Measurements from ENCODE around the gene SPTSSA. TPM values are rescaled to one million over a fixed set of nuclear protein-coding genes. Genes with fewer than 3 reads are reported as not detected.
"Not testable (repeated sequence)": the region's sequence is repeated elsewhere in the genome, so short reads cannot be mapped to it uniquely, and the experiment has no call there.

SPTSSA gene
- polyA plus RNA-seq, 3 donors: 8.8 to 55.9 (median 22.3) TPM

DNA sequence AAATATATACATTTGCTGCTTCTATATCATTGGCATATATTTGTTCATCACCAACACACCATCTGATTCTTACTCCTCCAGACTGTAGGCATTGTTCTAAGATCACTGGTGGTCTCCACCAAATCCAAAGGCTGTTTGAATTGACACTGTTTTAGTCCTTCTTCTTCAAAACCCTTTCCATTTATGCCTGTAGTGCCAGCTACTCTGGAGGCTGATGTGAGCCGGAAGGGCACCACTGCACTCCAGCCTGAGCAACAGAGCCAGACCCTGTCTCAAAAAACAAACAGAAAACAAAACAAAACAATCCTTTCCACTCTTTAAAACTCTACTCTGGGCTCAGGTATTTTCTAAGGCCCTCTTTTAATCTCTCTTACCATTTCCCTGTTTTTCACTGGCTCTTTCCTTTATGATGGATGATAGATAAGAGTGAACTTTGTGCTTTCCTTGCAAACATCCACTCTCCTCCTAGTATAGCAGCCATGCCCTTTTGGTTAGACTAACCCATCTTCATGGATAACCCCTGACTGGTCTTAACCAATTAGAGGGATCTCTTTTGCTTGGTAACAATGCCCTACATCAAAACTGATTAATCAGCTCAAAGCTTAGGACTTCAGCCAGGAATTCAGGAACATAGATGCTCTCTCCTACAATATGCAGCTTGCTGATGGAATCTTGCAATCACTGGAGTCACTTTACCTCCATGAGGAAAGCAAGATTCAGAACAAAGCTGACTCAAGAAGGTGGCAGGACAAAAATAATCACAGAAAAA, 24.9 kb downstream of the SPTSSA start:
- 93 to 96% (median 94%) methylated on average over 1 of the region's 1 CpG for WGBS, 3 donors
- H3K27ac ChIP-seq (ENCODE audit: low read depth, low read length): no peak overlapping the region

DNA sequence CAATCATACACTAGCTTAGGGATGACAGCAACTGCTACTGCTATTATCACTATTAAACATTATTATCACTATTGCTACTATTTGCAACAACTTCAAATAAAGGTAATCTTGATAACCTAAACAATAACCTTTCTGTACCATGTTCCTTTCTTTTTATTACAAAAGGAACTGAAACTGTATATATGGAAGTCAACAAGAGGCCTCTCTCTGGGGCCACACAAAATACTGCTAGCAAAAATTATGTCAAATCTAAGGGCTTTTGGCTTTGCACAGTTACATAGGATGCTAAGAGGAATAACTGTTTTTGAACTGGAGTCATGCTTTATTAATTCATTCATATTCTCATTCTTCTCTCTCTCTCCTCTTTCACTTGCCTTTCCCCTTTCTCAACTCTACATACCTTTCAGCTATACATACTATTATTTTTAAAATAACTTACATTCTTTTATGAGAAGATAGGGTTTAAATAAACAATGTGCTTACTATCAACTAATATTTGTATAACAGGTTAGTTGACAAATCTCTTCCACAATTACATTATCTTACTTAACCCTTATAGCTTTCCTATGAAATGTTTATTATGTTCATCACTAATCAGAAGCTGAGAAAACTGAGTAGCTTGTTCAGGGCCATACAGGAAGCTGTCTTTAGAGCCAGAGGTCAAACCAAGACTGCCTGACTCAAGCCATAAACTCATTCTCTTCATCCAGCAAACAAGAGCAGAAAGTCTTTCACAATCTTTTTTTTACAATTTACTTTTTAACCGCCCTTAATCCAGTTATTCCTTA, 25.7 kb downstream of the SPTSSA start:
- no peak overlapping the region for H3K27ac ChIP-seq (ENCODE audit: low read depth, low read length)
- WGBS, 3 donors: 55 to 88% (median 64%) methylated on average over 1 of the region's 1 CpG

DNA sequence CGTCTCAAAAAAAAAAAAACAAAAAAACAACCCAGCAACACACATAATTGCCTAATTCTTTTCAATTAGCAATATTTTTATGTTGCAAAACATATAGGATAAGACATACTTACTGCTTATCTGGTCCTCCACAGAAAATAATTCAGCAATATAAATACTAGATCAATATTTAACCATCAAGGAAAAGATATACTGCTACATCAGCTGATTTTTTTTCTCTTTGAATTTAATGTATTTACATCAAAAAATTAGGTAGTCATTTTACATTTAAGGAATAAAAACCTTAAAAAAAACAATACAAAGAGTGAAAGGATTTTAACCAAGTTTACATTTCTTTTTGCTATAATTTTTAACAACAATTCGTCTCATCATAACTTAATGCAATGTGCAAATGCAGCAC, 28.1 kb downstream of the SPTSSA start:
- 83 to 96% (median 92%) methylated on average over 2 of the region's 2 CpGs for WGBS, 3 donors
- no peak overlapping the region for H3K27ac ChIP-seq (ENCODE audit: low read depth, low read length)

DNA sequence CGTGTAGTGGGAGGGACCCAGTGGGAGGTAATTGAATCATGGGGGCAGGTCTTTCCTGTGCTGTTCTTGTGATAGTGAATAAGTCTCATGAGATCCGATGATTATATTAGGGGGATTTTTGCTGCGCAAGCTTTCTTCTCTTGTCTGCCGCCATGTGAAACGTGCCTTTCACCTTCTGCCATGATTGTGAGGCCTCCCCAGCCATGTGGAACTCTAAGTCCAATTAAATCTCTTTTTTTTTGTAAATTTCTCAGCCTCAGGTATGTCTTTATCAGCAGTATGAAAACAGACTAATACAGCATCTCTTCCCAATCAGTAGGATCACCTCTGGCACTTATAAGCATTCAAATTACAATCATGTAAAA, 34.0 kb downstream of the SPTSSA start:
- H3K27ac ChIP-seq (ENCODE audit: low read depth, low read length): not testable (repeated sequence)
- WGBS, 3 donors: 82 to 87% (median 84%) methylated on average over 5 of the region's 5 CpGs

DNA sequence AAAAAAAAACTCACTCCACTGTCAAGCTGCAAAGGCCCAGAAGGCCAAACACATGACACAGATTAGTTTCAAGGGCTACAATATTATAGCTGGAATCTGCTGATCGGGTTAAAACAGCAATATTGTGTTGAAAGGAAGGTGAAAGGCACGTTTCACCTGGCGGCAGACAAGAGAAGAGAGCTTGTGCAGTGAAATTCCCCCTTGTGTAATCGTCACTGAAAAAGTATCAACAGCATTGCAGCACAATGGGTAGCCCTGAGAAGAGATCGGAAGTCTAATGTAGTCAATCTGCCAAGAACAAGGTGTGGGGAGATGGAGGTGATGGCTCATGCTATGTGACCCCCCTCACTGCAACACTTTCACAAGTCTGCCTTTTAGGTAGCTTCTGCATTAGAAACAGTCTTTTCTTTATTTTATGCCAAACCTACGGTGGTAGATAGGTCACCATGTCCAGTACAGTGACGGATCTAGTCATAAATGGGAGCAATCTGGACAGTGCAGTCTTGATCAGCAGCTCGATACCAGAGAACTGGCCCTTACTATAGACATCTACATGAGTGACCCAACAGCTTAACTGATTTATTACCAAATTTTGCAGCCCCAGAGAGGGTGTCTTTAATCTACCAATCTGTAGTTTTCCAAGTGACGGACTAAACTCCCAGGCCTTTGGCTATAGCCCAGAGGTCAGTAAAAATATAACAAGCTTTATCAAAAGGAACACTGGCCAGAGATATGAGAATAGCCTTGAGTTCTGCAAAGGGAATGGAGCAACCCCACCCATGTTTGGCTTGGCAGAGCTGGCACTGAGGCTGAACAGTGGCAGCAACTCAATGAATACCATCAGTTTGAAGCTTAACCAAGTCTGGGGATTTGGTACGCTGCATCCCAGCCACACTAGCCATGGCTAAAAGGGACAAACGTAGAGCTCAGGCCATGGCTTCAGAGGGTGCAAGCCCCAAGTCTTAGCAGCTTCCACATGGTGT, 35.4 kb downstream of the SPTSSA start:
- no peak overlapping the region for H3K27ac ChIP-seq (ENCODE audit: low read depth, low read length)
- 47 to 92% (median 89%) methylated on average over 11 of the region's 11 CpGs for WGBS, 3 donors

DNA sequence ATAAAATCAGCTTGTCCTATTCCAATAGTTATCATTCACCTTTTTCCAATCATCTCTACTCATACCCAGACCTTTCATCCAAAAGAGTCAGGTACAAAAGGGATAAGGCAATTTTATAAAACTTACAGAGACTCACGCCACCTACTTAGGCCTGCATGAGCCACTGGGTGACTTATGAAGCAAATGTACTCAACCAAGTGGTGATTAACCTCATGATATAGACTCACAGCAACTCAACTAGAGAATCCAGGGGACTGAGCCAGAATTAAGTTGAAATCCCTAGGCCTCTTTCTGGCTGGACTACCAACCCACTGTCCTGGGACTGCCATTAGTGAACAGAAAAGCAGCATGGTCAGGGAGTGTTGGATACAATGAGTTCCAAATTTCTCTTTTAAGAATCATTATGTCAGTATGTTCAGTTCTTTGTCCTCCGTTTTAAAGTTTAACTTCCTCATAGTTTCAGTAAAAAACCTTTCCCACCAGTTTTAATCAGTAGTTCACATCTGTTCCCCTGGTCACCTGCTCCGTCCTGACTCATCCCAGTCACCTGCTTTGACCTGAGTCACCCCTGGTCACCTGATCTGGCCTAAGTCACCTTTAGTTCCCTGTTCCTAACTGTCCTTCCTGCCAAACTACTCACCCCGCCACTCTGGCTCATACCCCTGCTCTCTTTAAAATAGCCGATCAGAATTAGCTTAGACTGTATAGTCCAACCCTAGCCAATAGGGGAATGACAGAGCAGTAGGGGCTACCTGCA, 36.8 kb downstream of the SPTSSA start:
- WGBS, 3 donors: 73 to 82% (median 79%) methylated on average over 5 of the region's 5 CpGs
- H3K27ac ChIP-seq (ENCODE audit: low read depth, low read length): no peak overlapping the region

DNA sequence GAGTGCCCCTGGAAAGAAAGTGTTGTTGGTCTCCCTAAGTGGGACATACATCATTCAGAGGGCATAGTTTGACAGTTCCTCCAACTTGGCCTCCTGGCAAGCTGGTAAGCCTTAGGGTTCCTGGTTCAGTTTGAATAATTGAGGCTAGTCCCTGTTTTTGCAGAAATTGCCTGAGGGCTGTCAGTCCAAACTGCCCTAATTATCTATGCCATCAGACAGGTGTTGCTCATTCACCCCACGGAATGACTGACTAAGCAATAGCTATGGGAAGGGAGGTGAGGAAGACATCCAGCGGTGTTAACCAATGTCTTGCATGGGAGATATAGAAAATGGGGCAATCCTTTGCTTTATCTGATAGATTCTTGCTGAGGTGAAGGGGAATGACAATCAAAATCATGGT, 37.6 kb downstream of the SPTSSA start:
- WGBS, 3 donors: 86 to 98% (median 95%) methylated on average over 2 of the region's 2 CpGs
- no peak overlapping the region for H3K27ac ChIP-seq (ENCODE audit: low read depth, low read length)

DNA sequence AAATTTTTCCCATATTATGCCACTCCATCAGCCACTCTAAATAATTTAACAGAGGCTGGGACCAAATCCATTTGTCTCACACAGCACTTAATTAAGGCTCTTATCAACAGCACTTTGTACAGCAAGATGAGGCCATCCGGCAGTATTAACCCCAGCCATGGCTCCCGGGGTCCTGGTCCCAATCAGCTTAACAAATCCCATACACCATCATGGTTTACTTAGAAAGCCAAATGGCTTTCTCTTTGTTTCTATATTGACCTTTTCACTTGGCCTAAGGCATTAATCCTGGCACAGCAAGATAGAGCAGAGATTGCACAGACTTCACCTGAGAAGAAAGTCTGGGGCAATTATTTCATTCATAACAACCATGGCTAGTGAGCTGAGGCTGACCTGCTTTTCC, 38.6 kb downstream of the SPTSSA start:
- WGBS, 3 donors: 60 to 68% (median 64%) methylated on average over 2 of the region's 2 CpGs
- H3K27ac ChIP-seq (ENCODE audit: low read depth, low read length): no peak overlapping the region

DNA sequence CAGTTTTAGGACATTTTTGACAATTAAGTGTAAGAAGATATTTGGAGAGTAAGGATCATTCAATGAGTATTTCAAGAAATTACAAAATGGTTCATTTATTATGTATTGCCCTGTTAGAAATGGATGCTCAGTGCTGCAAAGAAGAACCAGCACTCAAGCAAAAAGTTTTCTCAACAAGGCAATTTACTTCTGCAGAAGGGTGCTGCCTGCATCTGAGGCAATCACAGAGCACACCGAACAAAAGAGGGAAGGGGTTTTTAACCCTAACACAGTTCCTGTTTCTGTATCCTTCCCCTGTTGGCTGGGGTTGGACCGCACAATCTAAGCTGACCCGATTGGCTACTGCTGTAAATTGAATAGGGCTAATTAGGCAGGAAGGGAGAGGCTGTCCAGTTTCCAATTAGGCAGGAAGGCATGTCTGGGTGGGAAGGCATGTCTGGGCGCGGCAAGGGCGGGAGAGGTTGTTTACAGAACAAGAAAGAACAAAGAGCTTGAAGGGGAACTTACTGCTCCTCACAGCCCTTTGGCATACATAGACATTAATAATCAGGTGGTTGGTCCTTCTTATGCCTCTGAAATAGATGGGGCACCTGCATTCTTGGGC, 41.4 kb downstream of the SPTSSA start:
- 72 to 88% (median 76%) methylated on average over 6 of the region's 6 CpGs for WGBS, 3 donors
- no peak overlapping the region for H3K27ac ChIP-seq (ENCODE audit: low read depth, low read length)

DNA sequence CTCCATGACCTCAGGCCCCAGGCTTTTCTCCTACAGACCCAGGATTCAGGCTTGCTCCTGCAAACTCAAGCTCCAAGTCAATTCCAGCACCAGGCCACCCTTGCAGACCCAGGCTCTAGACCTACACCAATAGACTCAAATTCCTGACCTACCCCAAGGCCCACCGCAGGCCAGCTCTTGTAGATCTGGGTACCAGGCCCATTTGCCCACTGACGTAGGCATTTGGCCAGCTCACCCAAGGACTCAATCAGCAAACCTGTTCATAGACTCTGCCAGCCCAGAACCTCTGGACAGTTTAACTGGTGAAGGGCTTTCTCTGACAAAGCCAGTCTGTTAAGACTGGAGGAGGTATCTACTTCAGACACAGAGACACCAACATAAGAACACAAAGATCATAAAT, 52.3 kb downstream of the SPTSSA start:
- WGBS, 3 donors: 77 to 95% (median 89%) methylated on average over 2 of the region's 2 CpGs
- H3K27ac ChIP-seq (ENCODE audit: low read depth, low read length): no peak overlapping the region

DNA sequence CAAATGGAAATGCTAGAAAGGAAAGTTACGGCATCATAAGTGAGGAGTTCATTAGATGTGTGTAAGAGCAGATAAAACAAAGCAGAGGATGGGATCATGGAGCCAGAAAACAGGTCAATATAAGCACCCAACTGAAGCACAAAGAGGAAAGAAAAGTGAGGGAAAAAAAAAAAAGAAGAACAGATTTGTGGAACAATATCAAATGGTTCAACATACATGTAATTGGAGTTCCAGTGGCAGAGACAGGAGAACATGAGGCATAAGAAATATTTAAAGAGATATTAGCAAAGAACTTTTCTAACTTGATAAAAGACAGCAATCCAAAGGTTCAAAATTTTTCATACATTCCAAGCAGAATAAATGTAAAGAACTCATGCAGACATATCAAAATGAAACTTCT, 54.1 kb downstream of the SPTSSA start:
- H3K27ac ChIP-seq (ENCODE audit: low read depth, low read length): no peak overlapping the region
- WGBS, 3 donors: 91 to 100% (median 99%) methylated on average over 1 of the region's 1 CpG

DNA sequence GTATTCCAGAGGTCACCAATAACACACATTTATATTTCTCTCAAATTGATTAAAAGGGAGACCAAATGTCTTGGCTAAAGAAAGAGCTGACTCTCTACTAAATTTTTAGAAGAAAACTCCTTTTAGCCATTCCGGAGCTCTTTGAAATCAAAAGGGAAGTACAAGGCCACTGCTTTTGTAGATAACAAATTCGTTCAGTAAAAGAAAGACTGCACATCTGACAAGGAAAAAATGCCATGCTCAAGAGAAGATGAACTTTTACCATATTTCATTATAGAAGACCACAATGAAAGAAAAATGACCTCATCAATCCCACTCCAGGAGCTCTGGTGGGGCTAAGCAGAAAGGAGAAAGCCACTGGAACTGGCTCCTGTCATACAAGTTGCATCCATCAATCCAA, 57.6 kb downstream of the SPTSSA start:
- WGBS, 3 donors: 30 to 34% (median 33%) methylated on average over 2 of the region's 2 CpGs
- no peak overlapping the region for H3K27ac ChIP-seq (ENCODE audit: low read depth, low read length)

DNA sequence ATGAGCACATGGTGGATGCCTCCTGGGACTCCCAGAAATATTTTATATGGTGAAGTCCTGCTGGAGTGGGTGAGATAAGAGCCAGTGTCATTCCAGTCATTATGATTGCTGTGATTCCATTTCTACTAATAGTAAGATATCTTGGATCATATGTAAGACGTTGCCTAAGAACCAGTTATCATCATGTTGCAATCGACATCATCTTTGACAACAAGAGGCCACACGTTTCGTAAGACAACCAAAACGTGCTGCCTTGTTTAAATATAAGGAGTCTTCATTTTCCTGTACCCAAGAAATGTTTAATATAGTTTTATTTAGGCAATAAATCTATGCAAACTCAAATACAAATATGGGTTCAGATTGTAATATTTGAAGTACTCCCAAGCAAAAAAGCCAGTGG, 58.4 kb downstream of the SPTSSA start:
- 38 to 65% (median 41%) methylated on average over 5 of the region's 5 CpGs for WGBS, 3 donors
- H3K27ac ChIP-seq (ENCODE audit: low read depth, low read length): no peak overlapping the region

DNA sequence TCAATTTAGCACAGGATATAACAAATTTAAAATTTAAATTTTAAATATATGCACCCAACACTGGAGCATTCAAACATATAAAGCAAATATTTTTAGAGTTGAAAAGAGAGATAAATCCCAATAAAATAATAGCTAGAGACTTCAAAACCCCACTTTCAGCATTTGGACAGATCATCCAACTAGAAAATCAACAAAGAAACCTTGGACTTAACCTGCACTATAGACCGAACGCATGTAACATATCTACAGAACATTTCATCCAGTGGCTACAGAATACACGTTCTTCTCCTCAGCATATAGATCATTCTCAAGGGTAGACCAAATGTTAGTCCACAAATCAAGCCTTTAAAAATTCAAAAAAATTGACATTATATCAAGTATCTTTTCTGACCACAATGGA, 64.0 kb downstream of the SPTSSA start:
- H3K27ac ChIP-seq (ENCODE audit: low read depth, low read length): no peak overlapping the region
- 55 to 89% (median 70%) methylated on average over 3 of the region's 3 CpGs for WGBS, 3 donors

DNA sequence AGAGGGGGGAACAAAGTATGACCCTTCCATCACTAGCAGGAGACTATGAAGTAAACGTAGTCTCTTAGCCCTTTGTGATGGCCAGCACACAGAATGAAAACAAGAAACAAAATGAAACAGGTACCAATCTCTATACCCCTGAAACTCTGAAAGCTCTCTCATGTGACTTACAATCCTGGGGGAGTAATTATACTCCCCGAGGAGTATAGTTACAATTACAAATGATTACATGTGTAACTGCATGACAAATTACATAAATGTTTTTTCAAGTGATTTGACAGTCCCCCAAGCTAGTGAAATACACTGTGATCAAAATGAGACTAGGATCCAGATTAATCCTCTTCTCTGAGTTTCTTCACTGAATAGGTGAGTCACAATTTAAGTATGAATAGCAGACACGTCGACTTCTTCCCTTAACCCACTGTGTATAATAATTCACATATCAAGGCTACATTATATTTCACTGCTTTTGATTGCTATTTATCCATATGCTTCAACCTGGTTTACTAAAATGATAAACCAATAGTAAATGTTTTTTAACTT, 74.0 kb downstream of the SPTSSA start:
- H3K27ac ChIP-seq (ENCODE audit: low read depth, low read length): no peak overlapping the region
- 67 to 72% (median 70%) methylated on average over 4 of the region's 4 CpGs for WGBS, 3 donors

DNA sequence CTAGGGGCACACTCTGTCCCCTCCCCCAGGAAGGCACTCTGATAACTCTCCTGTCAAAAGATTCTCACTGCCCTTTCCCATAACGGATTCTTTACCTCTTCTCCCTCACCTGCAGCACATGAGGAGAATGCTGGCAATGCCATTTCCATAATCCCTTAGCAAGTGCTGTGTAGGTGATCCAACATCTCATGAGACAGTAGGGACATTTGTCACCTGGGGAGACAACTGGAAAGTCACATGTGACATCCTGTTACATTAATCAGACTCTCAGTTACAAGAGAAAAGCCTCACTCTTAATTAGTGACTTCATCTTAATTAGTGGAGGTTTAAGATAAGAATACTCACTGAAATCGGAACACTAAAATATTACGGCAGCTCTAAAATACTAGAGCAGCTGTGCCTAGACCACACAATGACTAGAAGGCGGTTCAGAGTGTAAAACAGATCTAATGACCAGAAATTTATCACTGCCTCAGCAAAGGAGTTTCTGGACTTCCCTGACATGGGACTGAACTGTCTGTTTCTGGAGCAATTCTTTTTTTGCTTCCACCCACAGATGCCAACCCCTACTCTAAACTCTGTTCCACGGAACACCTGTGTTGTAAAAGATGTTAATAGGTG, 75.1 kb downstream of the SPTSSA start:
- H3K27ac ChIP-seq (ENCODE audit: low read depth, low read length): no peak overlapping the region
- 72 to 77% (median 73%) methylated on average over 5 of the region's 5 CpGs for WGBS, 3 donors

DNA sequence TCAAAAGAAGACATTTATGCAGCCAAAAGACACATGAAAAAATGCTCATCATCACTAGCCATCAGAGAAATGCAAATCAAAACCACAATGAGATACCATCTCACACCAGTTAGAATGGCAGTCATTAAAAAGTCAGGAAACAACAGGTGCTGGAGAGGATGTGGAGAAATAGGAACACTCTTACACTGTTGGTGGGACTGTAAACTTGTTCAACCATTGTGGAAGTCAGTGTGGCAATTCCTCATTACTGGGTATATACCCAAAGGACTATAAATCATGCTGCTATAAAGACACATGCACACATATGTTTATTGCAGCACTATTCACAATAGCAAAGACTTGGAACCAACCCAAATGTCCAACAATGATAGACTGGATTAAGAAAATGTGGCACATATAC, 76.2 kb downstream of the SPTSSA start:
- H3K27ac ChIP-seq (ENCODE audit: low read depth, low read length): not testable (repeated sequence)

All from adipose tissue (tissue), 3 donors.